ENCODE results near the gene PRR15L. TPM values are rescaled to one million over a fixed set of nuclear protein-coding genes. Genes with fewer than 3 reads are reported as not detected.
A peak's percentile ranks its signal among the peaks of the same experiment; 100 is the strongest.
"Not testable (repeated sequence)": the region's sequence is repeated elsewhere in the genome, so short reads cannot be mapped to it uniquely, and the experiment has no call there.

Gene PRR15L
- polyA plus RNA-seq, 5 donors: 31.5 to 44.8 (median 39.9) TPM

GRCh38 chr17:47990962-47991731 lies 33.5 kb upstream of the PRR15L start:
- no peak for DNase-seq

GRCh38 chr17:47989700-47990099 lies 32.0 kb upstream of the PRR15L start:
- DNase-seq: no peak

- DNase-seq: no peak
These were observed 31.5 kb upstream of the PRR15L start for GRCh38 chr17:47989159-47989558.

GRCh38 chr17:47988445-47988844 lies 30.8 kb upstream of the PRR15L start:
- not testable (repeated sequence) for DNase-seq

GRCh38 chr17:47987240-47987835 lies 29.7 kb upstream of the PRR15L start:
- DNase-seq: peak; percentile 31 to 36

GRCh38 chr17:47986520-47986919 lies 28.8 kb upstream of the PRR15L start:
- no peak for DNase-seq

GRCh38 chr17:47983492-47984223 lies 26.0 kb upstream of the PRR15L start:
- DNase-seq: no peak

- DNase-seq: no peak
These were observed 25.1 kb upstream of the PRR15L start for GRCh38 chr17:47982645-47983390.

- DNase-seq: no peak
These were observed 24.5 kb upstream of the PRR15L start for GRCh38 chr17:47982091-47982617.

- DNase-seq: no peak
These were observed 23.8 kb upstream of the PRR15L start for GRCh38 chr17:47981462-47981861.

GRCh38 chr17:47980541-47980940 lies 22.9 kb upstream of the PRR15L start:
- no peak for DNase-seq

- peak in 1 of 2 donors; percentile 36 for DNase-seq
These were observed 20.6 kb upstream of the PRR15L start for GRCh38 chr17:47978324-47978723.

GRCh38 chr17:47975823-47976205 lies 18.1 kb upstream of the PRR15L start:
- no peak for DNase-seq

- DNase-seq: no peak
These were observed 17.6 kb upstream of the PRR15L start for GRCh38 chr17:47975189-47975822.

- no peak for DNase-seq
These were observed 15.9 kb upstream of the PRR15L start for GRCh38 chr17:47973541-47973940.

GRCh38 chr17:47970725-47971499 lies 13.2 kb upstream of the PRR15L start, which contains the start of gene CDK5RAP3:
TSS of gene CDK5RAP3 (plus strand) at chr17:47971113. CDS start at chr17:47971147, 34 bp downstream.
- peak; percentile 99 to 100 for DNase-seq

- DNase-seq: no peak
These were observed 12.4 kb upstream of the PRR15L start for GRCh38 chr17:47969930-47970724.

- DNase-seq: no peak
These were observed 11.2 kb upstream of the PRR15L start for GRCh38 chr17:47968836-47969235.

GRCh38 chr17:47967607-47968252 lies 10.0 kb upstream of the PRR15L start:
- DNase-seq: no peak
